Parathyroid adenoma (tissue), 2 donors: Measurements from ENCODE around the gene ATP4A.

ENCODE experiments used
- H2AFZ ChIP-seq: fragments of 300-600 bp; sonication (generic); one replicate; pipeline ENCODE4 v1.7.0; 2017; ENCODE audit warnings: antibody characterized with exemption, mild to moderate bottlenecking
- H3K27ac ChIP-seq: fragments of 300-600 bp; sonication (generic); one replicate; pipeline ENCODE4 v1.7.0; 2017
- H3K27me3 ChIP-seq: fragments of 300-600 bp; sonication (generic); one replicate; pipeline ENCODE4 v1.7.0; 2017; ENCODE audit warnings: low read length; ENCODE audit not compliant: control insufficient read depth, insufficient read depth
- H3K36me3 ChIP-seq: fragments of 300-600 bp; sonication (generic); one replicate; pipeline ENCODE4 v1.7.0; 2017; ENCODE audit warnings: low read length; ENCODE audit not compliant: control insufficient read depth, insufficient read depth
- H3K4me1 ChIP-seq: fragments of 300-600 bp; sonication (generic); one replicate; pipeline ENCODE4 v1.7.0; 2017; ENCODE audit warnings: control low read depth
- H3K4me2 ChIP-seq: fragments of 300-600 bp; sonication (generic); one replicate; pipeline ENCODE4 v1.7.0; 2017; ENCODE audit warnings: low read length
- H3K4me3 ChIP-seq: fragments of 300-600 bp; sonication (generic); one replicate; pipeline ENCODE4 v1.7.0; 2017; ENCODE audit warnings: low read depth, low read length
- H3K79me2 ChIP-seq: fragments of 300-600 bp; sonication (generic); one replicate; pipeline ENCODE4 v1.7.0; 2017; ENCODE audit warnings: control low read depth
- H3K9ac ChIP-seq: fragments of 300-600 bp; sonication (generic); one replicate; pipeline ENCODE4 v1.7.0; 2017; ENCODE audit warnings: mild to moderate bottlenecking
- H3K9me3 ChIP-seq: fragments of 300-600 bp; sonication (generic); one replicate; pipeline ENCODE4 v1.7.0; 2017; ENCODE audit warnings: low read length; ENCODE audit not compliant: control insufficient read depth
- TF ChIP-seq, protein P1 (sequence below): fragments of 300-600 bp; sonication (generic); IDR thresholded peaks from one replicate; pipeline ENCODE4 v1.7.0; 2017; ENCODE audit warnings: antibody characterized with exemption, mild to moderate bottlenecking
- donor health status: primary hyperparathyroidism.

ATP4A gene

DNA sequence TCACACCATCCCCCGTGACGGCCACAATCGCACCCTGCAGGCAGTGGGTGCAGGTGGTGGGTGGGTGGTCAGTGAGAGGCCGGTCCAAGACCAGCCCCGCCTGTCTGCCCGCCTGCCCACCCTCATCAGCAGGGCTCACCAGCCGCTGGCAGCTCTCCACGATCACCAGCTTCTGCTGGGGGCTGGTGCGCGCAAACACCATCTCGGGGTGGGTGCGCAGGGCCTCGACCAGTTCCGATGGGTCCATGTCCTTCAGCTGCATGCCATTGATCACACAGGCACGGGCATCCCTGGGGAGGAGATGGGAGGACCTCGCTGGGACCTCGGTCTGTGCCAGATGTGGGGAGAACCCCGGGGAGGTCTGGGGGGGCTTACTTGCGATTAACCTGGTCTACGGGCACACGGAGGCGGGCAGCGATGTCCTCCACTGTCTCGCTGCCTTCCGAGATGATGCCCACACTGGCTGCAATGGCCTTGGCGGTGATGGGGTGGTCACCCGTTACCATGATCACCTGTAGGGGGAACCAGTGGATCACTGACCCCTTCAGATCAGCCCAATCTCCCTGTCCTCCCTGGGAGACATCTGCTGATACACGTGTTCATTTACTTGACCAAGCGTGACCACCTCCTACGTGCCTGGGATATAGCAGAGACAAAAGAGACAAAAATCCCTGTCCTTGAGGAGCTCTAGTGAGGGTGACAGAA, 8.0 kb downstream of the ATP4A start:
- no peak overlapping the region for H3K4me2 ChIP-seq
- no peaks in the 10 kb centered on the region for H3K27me3 ChIP-seq
- H3K9me3 ChIP-seq: no peaks in the 10 kb centered on the region
- H3K79me2 ChIP-seq: no peaks in the 10 kb centered on the region
- H3K4me1 ChIP-seq: no peaks in the 10 kb centered on the region
- TF ChIP-seq, protein P1, sequence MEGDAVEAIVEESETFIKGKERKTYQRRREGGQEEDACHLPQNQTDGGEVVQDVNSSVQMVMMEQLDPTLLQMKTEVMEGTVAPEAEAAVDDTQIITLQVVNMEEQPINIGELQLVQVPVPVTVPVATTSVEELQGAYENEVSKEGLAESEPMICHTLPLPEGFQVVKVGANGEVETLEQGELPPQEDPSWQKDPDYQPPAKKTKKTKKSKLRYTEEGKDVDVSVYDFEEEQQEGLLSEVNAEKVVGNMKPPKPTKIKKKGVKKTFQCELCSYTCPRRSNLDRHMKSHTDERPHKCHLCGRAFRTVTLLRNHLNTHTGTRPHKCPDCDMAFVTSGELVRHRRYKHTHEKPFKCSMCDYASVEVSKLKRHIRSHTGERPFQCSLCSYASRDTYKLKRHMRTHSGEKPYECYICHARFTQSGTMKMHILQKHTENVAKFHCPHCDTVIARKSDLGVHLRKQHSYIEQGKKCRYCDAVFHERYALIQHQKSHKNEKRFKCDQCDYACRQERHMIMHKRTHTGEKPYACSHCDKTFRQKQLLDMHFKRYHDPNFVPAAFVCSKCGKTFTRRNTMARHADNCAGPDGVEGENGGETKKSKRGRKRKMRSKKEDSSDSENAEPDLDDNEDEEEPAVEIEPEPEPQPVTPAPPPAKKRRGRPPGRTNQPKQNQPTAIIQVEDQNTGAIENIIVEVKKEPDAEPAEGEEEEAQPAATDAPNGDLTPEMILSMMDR: no peak
- H3K9ac ChIP-seq: no peak overlapping the region
- no peak overlapping the region for H3K4me3 ChIP-seq
- H3K36me3 ChIP-seq: no peaks in the 10 kb centered on the region
- no peak overlapping the region for H2AFZ ChIP-seq
- H3K27ac ChIP-seq: no peak overlapping the region

DNA sequence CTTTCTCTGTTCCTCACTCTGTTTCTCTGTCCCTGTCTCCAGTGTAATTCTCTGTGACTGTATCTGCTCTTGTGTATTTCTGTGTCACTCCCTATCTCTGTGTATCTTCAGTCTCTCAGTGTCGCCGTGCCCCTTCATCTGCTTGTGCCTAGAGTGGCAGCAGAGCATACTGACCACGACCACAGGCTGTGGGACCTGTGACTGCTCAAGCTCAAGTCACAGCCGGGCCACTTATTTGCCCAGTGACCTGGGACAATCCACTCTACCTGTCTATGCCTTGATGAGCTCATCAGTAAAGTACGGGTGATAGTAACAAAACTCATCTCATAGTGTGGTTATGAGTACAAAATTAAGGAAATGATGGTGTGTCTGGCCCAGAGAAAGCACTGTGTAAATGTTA, 9.4 kb downstream of the ATP4A start:
- Histone ChIP-seq H3K9ac (no peak overlapping the region), H3K4me2 (no peak overlapping the region), H2AFZ (no peak overlapping the region), H3K27me3 (no peaks in the 10 kb centered on the region), H3K4me1 (no peaks in the 10 kb centered on the region), H3K36me3 (no peaks in the 10 kb centered on the region), H3K79me2 (no peaks in the 10 kb centered on the region), H3K4me3 (no peak overlapping the region), H3K27ac (no peak overlapping the region), H3K9me3 (no peaks in the 10 kb centered on the region)
- TF ChIP-seq, protein P1: no peak

DNA sequence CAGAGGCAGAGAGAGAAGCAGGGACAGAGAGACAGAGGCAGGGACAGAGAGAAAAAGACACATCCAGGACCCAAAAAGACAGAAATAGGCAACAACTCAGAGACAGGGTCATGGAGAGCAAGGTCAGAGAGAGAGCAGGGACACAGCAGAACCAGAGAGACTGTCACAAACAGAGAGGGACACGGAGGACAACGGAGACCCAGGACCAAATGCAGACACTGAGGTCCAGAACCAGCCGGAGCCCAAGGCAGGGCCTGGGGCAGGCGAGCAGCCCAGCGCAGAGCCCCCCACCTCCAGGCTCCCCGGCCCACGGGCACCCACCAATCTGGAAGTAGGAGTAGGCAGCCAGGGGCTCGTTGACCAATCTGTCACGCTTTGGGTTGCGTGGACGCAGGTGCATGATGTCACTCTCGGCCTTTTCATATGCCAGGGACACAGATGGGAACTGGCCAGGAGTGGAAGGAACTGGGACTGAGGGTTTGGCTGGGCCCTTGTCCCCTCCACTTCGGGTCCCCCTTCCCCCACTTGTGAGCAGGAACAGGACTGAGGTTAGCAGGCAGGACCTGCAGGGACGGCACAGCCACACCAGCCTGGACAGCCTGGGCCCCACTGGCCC, 10.0 kb downstream of the ATP4A start:
- no peaks in the 10 kb centered on the region for H3K4me1 ChIP-seq
- no peaks in the 10 kb centered on the region for H3K9me3 ChIP-seq
- TF ChIP-seq, protein P1: no peak
- no peaks in the 10 kb centered on the region for H3K79me2 ChIP-seq
- H3K9ac ChIP-seq: no peak overlapping the region
- H3K4me2 ChIP-seq: no peak overlapping the region
- H3K27ac ChIP-seq: no peak overlapping the region
- H3K27me3 ChIP-seq: no peaks in the 10 kb centered on the region
- no peak overlapping the region for H2AFZ ChIP-seq
- no peaks in the 10 kb centered on the region for H3K36me3 ChIP-seq
- H3K4me3 ChIP-seq: no peak overlapping the region

DNA sequence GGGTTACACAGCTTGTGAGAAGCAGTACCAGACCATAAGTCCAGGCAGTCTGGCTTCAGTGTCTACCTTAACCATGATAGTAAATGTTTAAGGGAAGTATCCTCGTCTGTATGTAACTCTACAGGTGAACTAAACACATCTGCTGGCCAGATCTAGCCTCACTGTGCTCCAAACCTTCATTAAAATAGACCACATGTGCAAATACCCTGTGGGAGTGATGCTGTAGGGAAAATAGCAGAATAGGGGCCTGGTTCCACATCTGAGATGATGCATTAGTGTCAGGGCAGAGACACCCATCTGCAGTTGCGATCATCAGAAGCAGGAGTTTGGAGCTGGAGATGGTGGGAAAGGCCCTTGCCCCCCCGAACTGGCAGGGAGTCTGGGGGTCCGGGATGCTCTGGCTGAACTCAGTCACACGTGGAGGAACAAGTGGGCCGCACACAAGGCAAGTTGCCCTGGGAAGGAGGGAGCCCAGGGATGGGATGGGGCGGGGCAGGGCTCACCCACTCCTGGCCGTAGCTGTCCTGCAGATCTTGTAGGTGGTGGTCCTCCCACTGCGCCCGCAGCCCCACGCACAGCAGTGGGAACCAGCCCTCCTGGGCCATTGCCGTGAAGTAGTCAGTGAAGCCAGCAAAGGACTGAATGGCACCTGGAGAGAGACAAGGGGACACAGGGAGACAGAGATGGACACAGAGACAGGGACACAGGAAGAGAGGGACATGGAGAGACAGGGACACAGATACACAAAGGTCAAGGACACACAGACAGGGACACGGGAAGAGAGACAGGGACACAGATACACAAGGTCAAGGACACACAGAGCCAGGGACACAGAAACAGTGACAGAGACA, 10.7 kb downstream of the ATP4A start:
- H2AFZ ChIP-seq: no peak overlapping the region
- no peaks in the 10 kb centered on the region for H3K9me3 ChIP-seq
- no peaks in the 10 kb centered on the region for H3K36me3 ChIP-seq
- no peak overlapping the region for H3K9ac ChIP-seq
- no peak overlapping the region for H3K4me3 ChIP-seq
- H3K27ac ChIP-seq: no peak overlapping the region
- H3K27me3 ChIP-seq: no peaks in the 10 kb centered on the region
- no peaks in the 10 kb centered on the region for H3K4me1 ChIP-seq
- H3K4me2 ChIP-seq: no peak overlapping the region
- TF ChIP-seq, protein P1: no peak
- no peaks in the 10 kb centered on the region for H3K79me2 ChIP-seq
